ENCODE data around the gene PLEK2. TPM values are rescaled to one million over a fixed set of nuclear protein-coding genes. Genes with fewer than 3 reads are reported as not detected.
"Not testable (repeated sequence)": the region's sequence is repeated elsewhere in the genome, so short reads cannot be mapped to it uniquely, and the experiment has no call there.

Gene PLEK2
- total RNA-seq, 1 experiment from 2014 or later = 1.3 TPM

DNA sequence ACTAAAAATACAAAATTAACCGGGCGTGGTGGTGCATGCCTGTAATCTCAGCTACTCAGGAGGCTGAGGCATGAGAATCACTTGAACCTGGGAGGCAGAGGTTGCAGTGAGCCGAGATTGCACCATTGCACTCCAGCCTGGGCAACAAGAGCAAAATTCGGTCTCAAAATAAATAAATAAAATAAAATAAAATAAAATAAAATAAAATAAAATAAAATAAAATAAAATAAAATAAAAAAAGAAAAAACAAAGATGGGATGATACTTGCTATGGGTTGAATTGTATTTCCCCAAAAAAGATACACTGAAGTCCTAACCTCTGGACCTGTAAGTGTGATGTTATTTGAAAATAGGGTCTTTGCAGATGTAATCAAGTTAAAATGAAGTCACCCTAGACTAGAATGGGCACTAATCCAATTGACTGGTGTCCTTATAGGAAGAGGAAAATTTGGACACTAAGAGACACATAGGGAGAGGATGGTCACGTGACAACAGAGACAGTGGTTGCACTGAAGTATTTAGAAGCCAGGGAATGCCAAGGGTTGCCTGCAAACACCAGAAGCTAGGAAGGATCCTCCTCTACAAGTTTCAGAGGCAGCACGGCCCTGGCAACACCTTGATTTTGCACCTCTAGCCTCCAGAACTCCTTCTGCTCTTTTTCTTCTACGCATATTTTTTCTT, 3.7 kb downstream of the PLEK2 start:
- H3K27ac Mint-ChIP-seq; DNase-seq (ENCODE audit: low spot score); H3K4me1 Mint-ChIP-seq; POLR2A ChIA-PET; H3K36me3 Mint-ChIP-seq; ATAC-seq; H3K9me3 Mint-ChIP-seq; H3K4me3 Mint-ChIP-seq: not testable (repeated sequence)
- H3K27me3 Mint-ChIP-seq (ENCODE audit: low read depth) = peaks cover 33% of the 10 kb centered on the region
- peak; percentile 98 for TF ChIP-seq HMGA2 (CRISPR knock-in tag; IDR thresholded peaks at IDR 0.05)
- CTCF ChIA-PET = interaction anchor here (1.0 to 3.9 kb wide), 3 partner anchors 12 to 48 kb away, joined by 4 to 30 read pairs (median 5); partner anchors contain the start of genes ATP6V1D and EIF2S1

DNA sequence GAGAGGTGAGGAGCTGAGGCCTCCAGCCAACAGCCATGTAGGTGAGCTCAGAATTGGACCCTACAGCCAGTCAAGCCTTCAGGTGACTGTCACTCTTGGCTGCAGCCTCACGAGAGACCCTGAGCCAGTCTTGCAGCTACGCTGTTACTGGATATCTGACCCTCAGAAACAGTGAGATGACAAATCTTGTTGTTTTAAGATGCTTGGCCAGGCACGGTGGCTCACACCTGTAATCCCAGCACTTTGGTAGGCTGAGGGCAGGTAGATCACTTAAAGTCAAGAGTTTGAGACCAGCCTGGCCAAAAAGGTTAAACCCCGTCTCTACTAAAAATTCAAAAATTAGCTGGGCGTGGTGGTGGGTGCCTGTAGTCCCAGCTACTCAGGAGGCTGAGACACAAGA, 6.2 kb downstream of the PLEK2 start:
- ATAC-seq = no peak
- Mint-ChIP-seq H3K9me3 (peaks cover 9% of the 10 kb centered on the region), H3K4me3 (no peak overlapping the region), H3K27ac (no peak overlapping the region), H3K27me3 (ENCODE audit: low read depth) (peaks cover 9% of the 10 kb centered on the region), H3K36me3 (no peaks in the 10 kb centered on the region), H3K4me1 (0 out of 2 replicates have a peak, but pooled peaks cover 2% of the 10 kb centered on the region)
- no peak for DNase-seq (ENCODE audit: low spot score)
- TF ChIP-seq TEAD4 (CRISPR knock-in tag; IDR thresholded peaks at IDR 0.05) (no peak), SP1 (CRISPR knock-in tag; conservative IDR thresholded peaks at IDR 0.05) (no peak), ZNF423 (CRISPR knock-in tag; IDR thresholded peaks at IDR 0.05) (no peak), ZNF317 (CRISPR knock-in tag; IDR thresholded peaks at IDR 0.05; ENCODE audit: borderline replicate concordance, low read depth) (no peak)
- ChIA-PET CTCF (interaction anchor here (0.7 to 2.8 kb wide), 3 partner anchors 14 to 194 kb away, joined by 4 to 7 read pairs (median 4); partner anchors contain the start of genes ATP6V1D and PIGH), POLR2A (interaction anchor here (0.7 kb wide), 1 partner anchor 47 kb away, joined by 4 read pairs; no protein-coding TSS in a partner anchor)

DNA sequence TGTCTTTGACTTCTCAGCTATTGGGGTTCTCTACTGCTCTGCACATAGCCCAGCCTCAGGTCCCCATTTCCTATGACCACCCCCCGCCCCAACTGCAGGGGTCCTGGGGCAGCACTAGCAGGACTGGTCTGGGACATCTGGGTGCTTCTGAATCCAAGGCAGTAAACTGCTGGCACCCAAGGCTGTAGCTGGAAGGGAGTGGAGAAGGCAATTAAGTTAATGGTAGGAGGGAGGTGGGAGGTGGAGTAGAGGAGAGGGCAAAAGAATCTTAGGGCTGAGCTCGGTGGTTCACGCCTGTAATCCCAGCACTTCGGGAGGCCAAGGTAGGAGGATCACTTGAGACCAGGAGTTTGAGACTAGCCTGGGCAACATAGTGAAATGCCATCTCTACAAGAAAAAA, 11.5 kb downstream of the PLEK2 start:
- TF ChIP-seq, protein P1, sequence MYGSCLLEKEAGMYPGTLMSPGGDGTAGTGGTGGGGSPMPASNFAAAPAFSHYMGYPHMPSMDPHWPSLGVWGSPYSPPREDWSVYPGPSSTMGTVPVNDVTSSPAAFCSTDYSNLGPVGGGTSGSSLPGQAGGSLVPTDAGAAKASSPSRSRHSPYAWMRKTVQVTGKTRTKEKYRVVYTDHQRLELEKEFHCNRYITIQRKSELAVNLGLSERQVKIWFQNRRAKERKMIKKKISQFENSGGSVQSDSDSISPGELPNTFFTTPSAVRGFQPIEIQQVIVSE (CRISPR knock-in tag; IDR thresholded peaks at IDR 0.05; ENCODE audit: borderline replicate concordance) = no peak
- no peak for TF ChIP-seq TP53 (CRISPR knock-in tag; IDR thresholded peaks at IDR 0.05)
- TF ChIP-seq GABPB1 (CRISPR knock-in tag; IDR thresholded peaks at IDR 0.05) = no peak
- H3K4me3 Mint-ChIP-seq = no peak overlapping the region
- peaks cover 9% of the 10 kb centered on the region for H3K9me3 Mint-ChIP-seq
- POLR2A ChIA-PET = no interaction called here
- CTCF ChIA-PET = interaction anchor here (0.8 to 1.1 kb wide), 2 partner anchors 19 to 41 kb away, joined by 4 to 6 read pairs; partner anchors contain the start of gene ATP6V1D
- DNase-seq (ENCODE audit: low spot score) (no peak), ATAC-seq (no peak)
- peaks cover 3% of the 10 kb centered on the region; the same call in 1 of the 2 replicates for H3K27me3 Mint-ChIP-seq (ENCODE audit: low read depth)
- no peak overlapping the region for H3K27ac Mint-ChIP-seq
- H3K36me3 Mint-ChIP-seq = no peaks in the 10 kb centered on the region
- peaks cover 6% of the 10 kb centered on the region for H3K4me1 Mint-ChIP-seq

DNA sequence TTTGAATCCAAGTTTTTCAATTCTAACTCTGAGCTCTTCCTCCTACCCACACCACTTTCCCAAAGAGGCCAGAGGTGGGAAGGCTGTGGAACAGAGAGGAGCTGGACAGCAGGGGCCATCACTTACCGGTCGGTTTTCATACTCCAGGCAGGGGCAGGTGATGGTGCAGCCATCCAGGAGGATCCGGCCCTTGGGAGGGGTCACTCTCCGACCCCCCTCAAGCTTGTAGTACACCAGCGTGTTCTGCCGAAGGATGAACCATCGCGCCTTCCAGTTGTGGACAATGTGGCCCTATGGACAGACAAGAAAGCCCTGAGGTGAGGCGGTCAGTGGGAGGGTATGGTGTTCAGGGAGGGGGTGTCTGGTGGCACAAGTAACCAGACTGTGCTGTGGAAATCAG, 14.4 kb downstream of the PLEK2 start:
- ChIA-PET POLR2A (no interaction called here), CTCF (interaction anchor here (0.7 to 1.4 kb wide), 3 partner anchors 23 to 298 kb away, joined by 3 to 4 read pairs (median 3); no protein-coding TSS in a partner anchor)
- H3K27me3 Mint-ChIP-seq (ENCODE audit: low read depth) = no peaks in the 10 kb centered on the region
- DNase-seq (ENCODE audit: low spot score) (no peak), ATAC-seq (no peak)
- H3K9me3 Mint-ChIP-seq = peaks cover 2% of the 10 kb centered on the region
- H3K27ac Mint-ChIP-seq = no peak overlapping the region
- peaks cover 6% of the 10 kb centered on the region for H3K4me1 Mint-ChIP-seq
- no peak overlapping the region for H3K4me3 Mint-ChIP-seq
- no peaks in the 10 kb centered on the region for H3K36me3 Mint-ChIP-seq
- TF ChIP-seq ELF4 (CRISPR knock-in tag; IDR thresholded peaks at IDR 0.05; ENCODE audit: low read depth) (no peak), NR3C1 (CRISPR knock-in tag; conservative IDR thresholded peaks at IDR 0.05; ENCODE audit: low read depth) (no peak), GTF2I (CRISPR knock-in tag; conservative IDR thresholded peaks at IDR 0.05) (no peak), MXD4 (CRISPR knock-in tag; IDR thresholded peaks at IDR 0.05; ENCODE audit: borderline replicate concordance) (no peak), PRRX2 (CRISPR knock-in tag; IDR thresholded peaks at IDR 0.05) (no peak), SMAD3 (CRISPR knock-in tag; IDR thresholded peaks at IDR 0.05; ENCODE audit: borderline replicate concordance) (no peak), FOXJ3 (CRISPR knock-in tag; IDR thresholded peaks at IDR 0.05; ENCODE audit: borderline replicate concordance) (no peak), SP1 (CRISPR knock-in tag; conservative IDR thresholded peaks at IDR 0.05) (no peak), HMGA2 (CRISPR knock-in tag; IDR thresholded peaks at IDR 0.05) (no peak)
- TF ChIP-seq, protein P2, sequence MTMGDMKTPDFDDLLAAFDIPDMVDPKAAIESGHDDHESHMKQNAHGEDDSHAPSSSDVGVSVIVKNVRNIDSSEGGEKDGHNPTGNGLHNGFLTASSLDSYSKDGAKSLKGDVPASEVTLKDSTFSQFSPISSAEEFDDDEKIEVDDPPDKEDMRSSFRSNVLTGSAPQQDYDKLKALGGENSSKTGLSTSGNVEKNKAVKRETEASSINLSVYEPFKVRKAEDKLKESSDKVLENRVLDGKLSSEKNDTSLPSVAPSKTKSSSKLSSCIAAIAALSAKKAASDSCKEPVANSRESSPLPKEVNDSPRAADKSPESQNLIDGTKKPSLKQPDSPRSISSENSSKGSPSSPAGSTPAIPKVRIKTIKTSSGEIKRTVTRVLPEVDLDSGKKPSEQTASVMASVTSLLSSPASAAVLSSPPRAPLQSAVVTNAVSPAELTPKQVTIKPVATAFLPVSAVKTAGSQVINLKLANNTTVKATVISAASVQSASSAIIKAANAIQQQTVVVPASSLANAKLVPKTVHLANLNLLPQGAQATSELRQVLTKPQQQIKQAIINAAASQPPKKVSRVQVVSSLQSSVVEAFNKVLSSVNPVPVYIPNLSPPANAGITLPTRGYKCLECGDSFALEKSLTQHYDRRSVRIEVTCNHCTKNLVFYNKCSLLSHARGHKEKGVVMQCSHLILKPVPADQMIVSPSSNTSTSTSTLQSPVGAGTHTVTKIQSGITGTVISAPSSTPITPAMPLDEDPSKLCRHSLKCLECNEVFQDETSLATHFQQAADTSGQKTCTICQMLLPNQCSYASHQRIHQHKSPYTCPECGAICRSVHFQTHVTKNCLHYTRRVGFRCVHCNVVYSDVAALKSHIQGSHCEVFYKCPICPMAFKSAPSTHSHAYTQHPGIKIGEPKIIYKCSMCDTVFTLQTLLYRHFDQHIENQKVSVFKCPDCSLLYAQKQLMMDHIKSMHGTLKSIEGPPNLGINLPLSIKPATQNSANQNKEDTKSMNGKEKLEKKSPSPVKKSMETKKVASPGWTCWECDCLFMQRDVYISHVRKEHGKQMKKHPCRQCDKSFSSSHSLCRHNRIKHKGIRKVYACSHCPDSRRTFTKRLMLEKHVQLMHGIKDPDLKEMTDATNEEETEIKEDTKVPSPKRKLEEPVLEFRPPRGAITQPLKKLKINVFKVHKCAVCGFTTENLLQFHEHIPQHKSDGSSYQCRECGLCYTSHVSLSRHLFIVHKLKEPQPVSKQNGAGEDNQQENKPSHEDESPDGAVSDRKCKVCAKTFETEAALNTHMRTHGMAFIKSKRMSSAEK (CRISPR knock-in tag; IDR thresholded peaks at IDR 0.05; ENCODE audit: borderline replicate concordance) = no peak
- TF ChIP-seq, protein P3, sequence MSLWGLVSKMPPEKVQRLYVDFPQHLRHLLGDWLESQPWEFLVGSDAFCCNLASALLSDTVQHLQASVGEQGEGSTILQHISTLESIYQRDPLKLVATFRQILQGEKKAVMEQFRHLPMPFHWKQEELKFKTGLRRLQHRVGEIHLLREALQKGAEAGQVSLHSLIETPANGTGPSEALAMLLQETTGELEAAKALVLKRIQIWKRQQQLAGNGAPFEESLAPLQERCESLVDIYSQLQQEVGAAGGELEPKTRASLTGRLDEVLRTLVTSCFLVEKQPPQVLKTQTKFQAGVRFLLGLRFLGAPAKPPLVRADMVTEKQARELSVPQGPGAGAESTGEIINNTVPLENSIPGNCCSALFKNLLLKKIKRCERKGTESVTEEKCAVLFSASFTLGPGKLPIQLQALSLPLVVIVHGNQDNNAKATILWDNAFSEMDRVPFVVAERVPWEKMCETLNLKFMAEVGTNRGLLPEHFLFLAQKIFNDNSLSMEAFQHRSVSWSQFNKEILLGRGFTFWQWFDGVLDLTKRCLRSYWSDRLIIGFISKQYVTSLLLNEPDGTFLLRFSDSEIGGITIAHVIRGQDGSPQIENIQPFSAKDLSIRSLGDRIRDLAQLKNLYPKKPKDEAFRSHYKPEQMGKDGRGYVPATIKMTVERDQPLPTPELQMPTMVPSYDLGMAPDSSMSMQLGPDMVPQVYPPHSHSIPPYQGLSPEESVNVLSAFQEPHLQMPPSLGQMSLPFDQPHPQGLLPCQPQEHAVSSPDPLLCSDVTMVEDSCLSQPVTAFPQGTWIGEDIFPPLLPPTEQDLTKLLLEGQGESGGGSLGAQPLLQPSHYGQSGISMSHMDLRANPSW (CRISPR knock-in tag; conservative IDR thresholded peaks at IDR 0.05; ENCODE audit: low read depth) = no peak
- TF ChIP-seq, protein P4, sequence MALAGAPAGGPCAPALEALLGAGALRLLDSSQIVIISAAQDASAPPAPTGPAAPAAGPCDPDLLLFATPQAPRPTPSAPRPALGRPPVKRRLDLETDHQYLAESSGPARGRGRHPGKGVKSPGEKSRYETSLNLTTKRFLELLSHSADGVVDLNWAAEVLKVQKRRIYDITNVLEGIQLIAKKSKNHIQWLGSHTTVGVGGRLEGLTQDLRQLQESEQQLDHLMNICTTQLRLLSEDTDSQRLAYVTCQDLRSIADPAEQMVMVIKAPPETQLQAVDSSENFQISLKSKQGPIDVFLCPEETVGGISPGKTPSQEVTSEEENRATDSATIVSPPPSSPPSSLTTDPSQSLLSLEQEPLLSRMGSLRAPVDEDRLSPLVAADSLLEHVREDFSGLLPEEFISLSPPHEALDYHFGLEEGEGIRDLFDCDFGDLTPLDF (CRISPR knock-in tag; IDR thresholded peaks at IDR 0.05) = no peak
